HG02852 (cell line): ENCODE results near the gene NDN.
"Not testable (repeated sequence)": the region's sequence is repeated elsewhere in the genome, so short reads cannot be mapped to it uniquely, and the experiment has no call there.

Experiments
- ATAC-seq: cut with Tn5 transposase; IDR thresholded peaks from one replicate; pipeline ENCODE4 v1.9.1; 2021; ENCODE audit warnings: mild to moderate bottlenecking, moderate library complexity; ENCODE audit not compliant: unreplicated experiment

Gene NDN

GRCh38 chr15:23687143-23687470, at the start of gene NDN:
TSS of gene NDN (minus strand) at chr15:23687305. CDS start at chr15:23687217, 88 bp downstream.
- no peak for ATAC-seq

GRCh38 chr15:23736033-23736673, 49.0 kb upstream of the NDN start:
- ATAC-seq, result no peak

DNA sequence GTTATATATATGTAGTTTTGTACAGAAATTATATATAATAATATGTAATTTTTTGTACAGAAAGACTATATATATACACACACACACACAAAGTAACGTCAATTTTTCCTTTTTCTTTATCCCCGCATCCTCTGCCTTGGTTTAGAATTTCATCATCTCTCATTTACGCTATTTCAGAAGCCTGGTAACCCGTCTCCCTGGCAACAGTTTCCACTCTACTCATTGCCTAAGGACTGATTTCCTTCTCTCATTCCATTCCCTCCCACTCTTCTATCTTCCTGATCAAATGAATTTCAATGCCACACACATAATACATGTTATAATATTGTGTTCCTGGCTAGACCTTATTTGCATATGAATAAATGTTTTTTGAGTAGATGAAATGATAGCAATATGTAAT, 47.8 kb upstream of the NDN start:
- ATAC-seq, result no peak

- ATAC-seq, result not testable (repeated sequence)
Measured at GRCh38 chr15:23713874-23714656, 27.0 kb upstream of the NDN start.

DNA sequence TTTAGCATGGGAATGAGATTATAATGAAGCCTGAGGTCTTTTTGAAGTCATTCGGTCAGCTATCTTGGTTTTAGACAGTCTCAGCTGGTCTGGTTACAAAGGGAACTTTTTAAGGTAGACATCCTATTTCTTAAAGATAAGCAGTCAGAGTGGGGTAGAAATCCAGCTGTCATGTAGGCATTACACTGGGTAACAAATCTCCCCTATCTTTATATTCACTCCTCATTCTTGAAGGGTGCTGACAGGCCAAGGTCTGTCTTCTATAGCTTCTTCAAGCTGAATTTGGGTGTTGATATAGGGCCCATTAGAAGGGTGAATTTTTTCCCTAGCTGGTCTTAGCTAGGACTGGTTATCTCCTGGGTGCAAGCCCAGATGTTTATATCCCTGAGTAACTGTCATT, 21.2 kb upstream of the NDN start:
- ATAC-seq, result no peak

DNA sequence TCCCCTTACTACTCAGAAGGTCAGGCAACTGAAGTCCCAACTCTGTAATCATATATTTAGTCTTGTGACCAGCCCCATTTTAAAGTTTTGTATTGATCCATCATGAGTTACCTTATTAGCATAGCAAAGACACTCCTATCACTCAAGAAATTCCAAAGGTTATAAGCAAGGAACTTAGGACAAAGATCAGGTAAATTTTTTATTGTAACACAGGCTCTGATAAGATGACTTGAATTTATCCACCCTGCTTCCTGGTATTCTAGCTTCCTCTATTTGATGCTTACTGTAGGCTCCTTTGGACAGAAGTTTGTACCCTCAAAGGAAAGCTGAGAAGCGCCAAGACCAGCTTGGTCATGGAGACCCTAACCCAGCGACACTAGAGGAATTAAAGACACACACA, 8.2 kb upstream of the NDN start:
- ATAC-seq, result no peak

- no peak for ATAC-seq
Measured at GRCh38 chr15:23694592-23694991, 7.5 kb upstream of the NDN start.

DNA sequence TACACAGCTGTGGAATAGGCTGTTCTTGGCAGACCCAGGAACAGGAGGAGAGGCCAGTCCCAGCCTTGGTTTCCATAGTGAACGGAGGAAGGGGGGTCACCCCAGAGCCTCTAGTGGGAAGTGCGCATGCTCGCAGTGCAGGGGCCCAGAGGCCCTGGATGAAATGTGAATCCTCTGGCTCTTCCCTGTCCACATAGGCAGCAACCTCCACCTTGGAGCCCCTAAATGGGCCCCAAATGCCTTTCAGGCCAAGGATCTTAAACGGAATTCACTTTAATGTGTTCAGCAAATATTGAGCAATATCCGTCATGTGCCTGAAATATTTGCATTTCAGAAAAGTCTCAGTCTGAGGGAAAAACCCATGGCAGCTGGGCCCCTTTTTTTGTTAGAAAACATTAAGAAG, 3.3 kb upstream of the NDN start:
- no peak for ATAC-seq

GRCh38 chr15:23690015-23690414, 2.9 kb upstream of the NDN start:
- no peak for ATAC-seq

DNA sequence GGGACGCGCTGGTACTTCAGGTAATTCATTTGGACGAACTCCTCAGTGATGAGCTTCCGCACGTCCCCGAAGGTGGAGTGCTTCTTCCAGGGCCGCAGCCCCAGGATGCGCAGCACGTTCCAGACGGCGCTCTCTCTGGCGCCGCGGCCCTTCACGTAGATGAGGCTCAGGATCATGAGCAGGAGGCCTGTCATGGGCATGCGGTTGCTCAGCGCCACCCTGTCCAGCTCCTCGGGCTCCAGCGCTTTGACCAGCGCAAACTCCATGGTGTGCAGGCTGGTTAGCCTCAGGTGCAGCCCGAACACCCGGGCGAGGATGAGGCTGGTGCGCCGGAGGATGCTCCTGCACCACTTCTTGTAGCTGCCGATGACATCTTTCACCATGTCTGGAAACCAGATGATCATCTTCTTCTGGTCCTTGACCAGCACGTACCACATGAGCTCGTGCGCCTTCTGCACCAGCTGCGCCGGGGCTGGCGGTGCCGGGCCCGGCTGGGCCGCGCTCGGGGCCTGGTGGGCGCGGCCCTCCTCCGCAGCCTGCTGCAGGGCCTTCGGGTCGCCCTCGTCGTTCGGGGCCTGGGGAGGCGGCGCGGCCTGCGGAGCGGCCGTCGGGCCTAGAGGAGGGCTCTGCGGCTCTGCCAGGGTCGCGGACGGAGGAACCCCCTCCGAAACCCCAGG, 501 bp downstream of the NDN start:
- no peak for ATAC-seq

DNA sequence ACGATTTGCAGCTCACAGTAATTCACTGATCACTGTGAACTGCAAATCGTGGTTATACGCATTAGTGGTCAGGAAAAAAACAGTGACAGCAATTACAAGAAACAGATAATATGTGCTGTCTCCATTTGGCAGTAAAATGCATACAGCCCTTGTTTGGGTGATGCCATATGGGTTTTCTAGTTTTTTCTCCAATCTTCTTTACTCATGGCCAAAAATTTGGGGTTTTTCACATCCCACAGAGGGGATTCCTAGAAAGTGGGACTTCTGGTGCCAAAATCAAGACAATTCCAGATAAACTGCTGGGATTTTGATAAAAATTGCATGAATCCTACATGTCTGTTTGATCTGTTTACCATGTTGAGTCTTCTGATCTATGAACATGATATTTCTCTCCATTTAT, 15.6 kb downstream of the NDN start:
- no peak for ATAC-seq

DNA sequence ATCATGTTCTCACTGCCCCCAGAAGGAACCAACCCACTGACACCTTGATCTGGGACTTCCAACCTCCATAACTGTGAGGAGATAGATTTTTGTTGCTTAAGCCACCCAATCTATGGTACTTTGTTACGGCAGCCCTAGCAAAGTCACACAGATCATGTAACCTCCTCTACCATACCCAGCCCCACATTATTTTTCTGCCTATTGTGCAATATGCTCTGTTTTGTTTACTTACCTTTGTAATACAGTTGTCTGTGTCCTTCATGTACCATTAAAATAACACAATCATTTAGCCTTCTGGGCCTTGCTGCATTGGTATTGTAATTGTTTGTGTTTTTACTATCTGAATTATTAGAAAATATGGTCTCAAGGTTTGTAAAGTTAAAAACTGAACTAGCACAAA, 16.1 kb downstream of the NDN start:
- no peak for ATAC-seq

DNA sequence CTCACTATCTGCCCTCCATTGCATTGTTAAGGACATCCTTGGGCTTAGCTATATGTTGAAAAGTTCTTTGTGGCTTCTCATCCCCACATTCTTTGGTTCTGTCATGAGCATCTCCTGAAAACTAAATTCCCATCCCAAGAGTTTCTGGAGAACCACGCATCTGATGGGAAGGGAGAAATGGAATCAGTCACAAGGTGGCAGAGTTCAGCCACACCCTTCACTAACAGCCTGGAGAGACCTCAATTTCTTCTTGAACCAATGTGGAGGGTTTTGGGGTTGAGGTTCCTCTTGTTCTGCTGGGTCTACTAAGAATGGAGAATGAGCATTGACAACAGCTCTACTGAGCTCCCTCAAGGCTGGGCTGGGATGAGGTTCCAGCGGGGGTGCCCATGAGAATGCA, 23.9 kb downstream of the NDN start:
- ATAC-seq, result no peak

- no peak for ATAC-seq
Measured at GRCh38 chr15:23648920-23649515, 38.1 kb downstream of the NDN start.

DNA sequence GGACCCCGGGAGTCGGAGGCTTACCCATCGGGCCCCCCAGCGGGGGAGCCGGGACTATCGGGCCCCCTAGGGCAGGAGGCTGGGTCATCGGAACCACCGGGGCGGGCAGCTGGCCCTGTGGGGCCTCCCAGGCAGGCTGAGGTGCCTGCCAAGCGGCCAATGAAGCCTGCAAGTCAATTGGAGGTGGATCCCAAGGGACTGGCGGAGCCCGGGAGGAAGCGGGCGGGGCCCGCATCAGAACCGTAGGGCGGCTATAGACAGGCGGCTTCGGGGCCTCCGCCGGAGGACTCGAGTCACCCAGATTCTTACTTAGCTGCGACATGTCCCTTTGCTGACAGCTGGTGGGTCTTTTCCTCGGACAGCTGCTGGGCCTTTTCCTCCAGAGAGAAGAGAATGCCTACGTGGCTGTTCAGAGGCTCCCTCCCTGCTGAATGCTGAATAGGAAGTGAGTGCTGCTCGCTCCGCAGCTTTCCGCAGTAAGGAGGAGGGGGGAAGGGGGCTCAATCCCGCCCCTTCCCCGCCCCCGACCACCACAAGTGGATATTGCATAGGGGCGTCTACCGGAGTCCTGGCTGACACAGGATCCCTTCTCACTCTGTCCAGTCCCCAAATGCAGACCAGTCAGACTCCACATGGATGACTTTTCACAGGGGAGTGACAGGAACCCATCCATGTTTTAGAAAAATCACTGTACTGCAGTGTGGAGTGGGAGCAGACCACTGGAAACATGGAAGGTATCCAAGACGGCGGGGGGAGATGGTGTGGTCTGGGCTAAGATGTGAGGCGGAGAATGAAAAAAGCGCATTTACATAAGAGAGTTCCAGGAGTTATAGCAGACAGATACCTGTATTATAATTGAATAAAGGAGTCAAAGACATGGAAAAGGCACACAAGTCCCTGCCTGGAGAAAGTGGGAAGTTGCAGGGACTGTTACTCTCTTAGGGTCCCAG, 39.4 kb downstream of the NDN start, which contains the start of gene MAGEL2:
TSS of gene MAGEL2 (minus strand) at position 447 of the 950 bp plus-strand sequence. CDS start at position 322, 125 bp downstream.
- no peak for ATAC-seq

DNA sequence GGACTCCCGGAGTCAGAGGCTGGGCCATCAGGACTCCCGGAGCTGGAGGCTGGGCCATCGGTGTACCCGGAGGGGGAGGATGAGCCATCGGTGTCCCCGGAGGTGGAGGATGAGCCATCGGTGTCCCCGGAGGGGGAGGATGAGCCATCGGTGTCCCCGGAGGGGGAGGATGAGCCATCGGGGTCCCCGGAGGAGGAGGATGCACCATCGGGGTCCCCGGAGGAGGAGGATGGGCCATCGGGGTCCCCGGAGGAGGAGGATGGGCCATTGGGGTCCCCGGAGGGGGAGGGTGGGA, 40.2 kb downstream of the NDN start:
- ATAC-seq, result no peak

DNA sequence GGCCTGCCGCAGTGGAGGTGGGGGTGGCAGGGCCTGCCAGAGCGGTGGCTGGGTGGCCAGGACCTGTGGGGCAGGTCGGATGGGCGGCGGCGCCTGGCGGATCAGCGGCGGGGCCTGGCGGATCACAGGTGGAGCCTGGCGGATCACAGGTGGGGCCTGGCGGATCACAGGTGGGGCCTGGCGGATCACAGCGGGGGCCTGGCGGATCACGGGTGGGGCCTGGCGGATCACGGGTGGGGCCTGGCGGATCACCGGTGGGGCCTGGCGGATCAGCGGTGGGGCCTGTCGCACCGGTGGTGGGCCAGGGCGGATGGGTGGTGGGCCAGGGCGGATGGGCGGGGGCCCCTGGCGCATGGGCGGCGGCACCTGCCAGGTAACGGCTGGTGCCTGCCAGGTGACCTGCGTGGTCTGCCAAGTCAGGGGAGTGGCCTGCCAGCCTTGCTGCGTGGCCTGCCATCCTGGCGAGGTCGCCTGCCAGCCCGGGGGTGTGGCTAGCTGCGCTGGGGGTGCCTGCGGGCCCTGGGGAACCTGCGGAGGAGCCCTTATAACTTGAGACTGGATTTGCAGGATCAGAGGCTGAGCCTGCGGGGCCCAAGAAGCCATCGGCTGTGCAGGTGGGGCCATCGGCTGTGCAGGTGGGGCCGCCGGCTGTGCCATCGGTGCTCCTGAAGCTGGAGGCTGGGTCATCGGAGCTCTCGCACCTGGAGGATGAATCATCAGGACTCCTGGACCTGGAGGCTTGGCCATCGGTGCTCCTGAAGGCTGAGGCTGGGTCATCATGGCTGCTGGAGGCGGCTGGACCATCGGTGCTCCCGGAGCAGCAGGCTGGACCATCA, 40.7 kb downstream of the NDN start:
- no peak for ATAC-seq

DNA sequence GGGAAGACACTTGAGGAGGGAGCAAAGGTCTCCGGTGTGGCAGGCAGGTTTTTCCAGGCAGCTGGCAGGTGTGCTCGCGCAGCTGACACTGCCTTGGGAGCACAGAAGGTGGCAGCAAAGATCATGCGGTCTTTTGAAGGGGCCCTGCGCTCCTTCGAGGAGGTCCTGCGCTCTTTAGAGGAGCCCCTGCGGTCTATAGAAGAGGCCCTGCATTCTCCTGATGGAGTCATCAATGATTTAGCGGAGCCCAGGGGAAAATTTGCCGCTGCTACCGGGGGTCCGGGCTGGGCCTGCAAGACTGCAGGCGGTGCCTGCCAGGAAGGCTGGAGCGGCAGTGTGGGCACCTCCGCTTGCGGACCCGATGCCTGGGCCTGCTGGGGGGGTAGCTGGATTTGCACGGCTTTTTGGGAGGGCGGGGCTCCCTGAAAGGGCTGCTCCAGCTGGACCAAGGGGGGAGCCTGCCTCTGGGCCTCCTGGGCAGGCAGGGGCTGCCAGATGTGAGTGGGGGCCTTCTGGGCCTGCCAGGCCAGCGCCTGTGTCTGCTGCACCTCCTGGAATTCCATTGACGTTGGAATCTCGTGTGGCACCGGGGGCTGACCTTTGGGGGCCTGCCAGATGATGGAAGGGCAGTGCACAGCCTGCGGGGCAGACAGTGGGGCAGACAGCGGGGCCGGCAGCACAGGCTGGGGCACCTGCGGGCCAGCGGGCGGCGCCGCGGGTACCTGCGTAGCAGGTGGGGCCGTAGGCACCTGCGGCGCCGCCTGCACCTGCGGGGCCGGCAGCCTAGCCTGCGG, 41.5 kb downstream of the NDN start:
- ATAC-seq, result no peak

DNA sequence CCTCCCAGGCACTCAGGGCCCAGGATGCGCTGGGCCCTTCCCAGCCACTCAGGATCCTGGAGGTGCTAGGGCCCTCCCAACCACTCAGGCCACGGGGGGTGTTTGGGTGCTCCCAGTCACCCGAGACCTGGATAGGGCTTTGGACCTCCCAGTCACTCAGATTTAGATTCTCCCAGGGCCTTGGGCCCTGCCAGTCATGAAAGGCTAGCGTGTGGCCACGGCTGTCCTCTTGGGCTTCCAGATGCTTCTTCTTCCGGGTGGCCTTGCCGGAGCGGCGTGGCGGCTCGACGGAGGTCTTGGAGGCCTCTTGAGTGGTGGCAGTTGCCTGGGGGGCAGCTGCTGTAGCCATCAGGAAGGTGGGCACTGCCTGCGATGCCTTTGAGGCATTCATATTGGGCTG, 42.3 kb downstream of the NDN start:
- ATAC-seq, result no peak
